ENCODE results near the gene SCUBE2. TPM values are rescaled to one million over a fixed set of nuclear protein-coding genes. Genes with fewer than 3 reads are reported as not detected.

Gene SCUBE2
- total and polyA plus RNA-seq, 2 donors (not counting 3 experiments of a cell fraction or from before 2014, with no cell fraction given) = 0.55 to 3.5 TPM

- DNase-seq (ENCODE audit: low read depth, low spot score) = peak; percentile 77
- ChIA-PET POLR2A (no interaction called here), CTCF (interaction anchor here (0.6 to 2.5 kb wide), 5 partner anchors 14 to 284 kb away, joined by 3 to 17 read pairs (median 4); partner anchors contain the start of gene TMEM9B)
- dilution Hi-C loops (cut with MboI; ENCODE audit: extremely low pct_ligation_motif_present, low sequenced_read_pairs) = no loop called here
- Histone ChIP-seq H3K4me2 (ENCODE audit: insufficient read depth, low read length) (peak overlapping the region; percentile 38), H3K27ac (ENCODE audit: insufficient read depth, low read depth, low read length) (peak overlapping the region; percentile 9), H3K9me1 (replicated peaks; ENCODE audit: control insufficient read depth, extremely low read depth, insufficient read depth, low read length) (no peaks in the 10 kb centered on the region), H3K9ac (replicated peaks; ENCODE audit: extremely low read depth, insufficient read depth, low read length) (no peak overlapping the region), H3K27me3 (ENCODE audit: control insufficient read depth in 2 of 2, insufficient read depth in 2 of 2, low read length in 2 of 2) (peaks cover 18 to 27% of the 10 kb centered on the region in 2 experiments), H3K79me2 (ENCODE audit: control insufficient read depth, insufficient read depth, low read length) (peaks cover 4% of the 10 kb centered on the region), H3K36me3 (ENCODE audit: control insufficient read depth in 2 of 2, extremely low read depth in 1 of 2, insufficient read depth in 2 of 2, low read length in 2 of 2) (no peaks in the 10 kb centered on the region), H3K9me3 (replicated peaks; ENCODE audit: control insufficient read depth, insufficient read depth, low read length) (no peaks in the 10 kb centered on the region), H4K20me1 (replicated peaks; ENCODE audit: control insufficient read depth, extremely low read depth, insufficient read depth, low read length) (no peaks in the 10 kb centered on the region), H3K4me3 (replicated peaks in 1 of 3; ENCODE audit: insufficient read depth in 1 of 3, low read depth in 1 of 3, low read length in 3 of 3) (no peak overlapping the region), H3K4me1 (ENCODE audit: control insufficient read depth, extremely low read depth, insufficient read depth, low read length) (peaks cover 26% of the 10 kb centered on the region), H2AFZ (ENCODE audit: low read depth, low read length) (peak overlapping the region; percentile 4)
- BruUV-seq (replicated peaks) = no TSS peak
- peak; percentile 99 for FAIRE-seq
- TF ChIP-seq GATA2 (IDR thresholded peaks at IDR 0.05; ENCODE audit: insufficient read depth, insufficient read length, low read depth, low read length) = no peak
- TF ChIP-seq POLR2A (IDR thresholded peaks at IDR 0.05; ENCODE audit: low read depth, low read length) = no peak
- TF ChIP-seq JUN (IDR thresholded peaks at IDR 0.05; ENCODE audit: borderline replicate concordance, insufficient read depth, insufficient read length, low read depth) = peak; percentile 73
- no peak for TF ChIP-seq EZH2 (IDR thresholded peaks at IDR 0.05; ENCODE audit: borderline replicate concordance, low read depth, low read length, severe bottlenecking)
- peak; percentile 95 for TF ChIP-seq FOS (IDR thresholded peaks at IDR 0.05; ENCODE audit: borderline replicate concordance, insufficient read depth, low read length)
- no peak for TF ChIP-seq MYC (IDR thresholded peaks at IDR 0.05; ENCODE audit: low read depth, low read length)
- TF ChIP-seq POLR2AphosphoS5 (IDR thresholded peaks at IDR 0.05; ENCODE audit: insufficient read depth, low read depth, low read length) = peak; percentile 47
- TF ChIP-seq MAX (IDR thresholded peaks at IDR 0.05; ENCODE audit: insufficient read depth, insufficient read length) = peak; percentile 8
- TF ChIP-seq, protein P1, sequence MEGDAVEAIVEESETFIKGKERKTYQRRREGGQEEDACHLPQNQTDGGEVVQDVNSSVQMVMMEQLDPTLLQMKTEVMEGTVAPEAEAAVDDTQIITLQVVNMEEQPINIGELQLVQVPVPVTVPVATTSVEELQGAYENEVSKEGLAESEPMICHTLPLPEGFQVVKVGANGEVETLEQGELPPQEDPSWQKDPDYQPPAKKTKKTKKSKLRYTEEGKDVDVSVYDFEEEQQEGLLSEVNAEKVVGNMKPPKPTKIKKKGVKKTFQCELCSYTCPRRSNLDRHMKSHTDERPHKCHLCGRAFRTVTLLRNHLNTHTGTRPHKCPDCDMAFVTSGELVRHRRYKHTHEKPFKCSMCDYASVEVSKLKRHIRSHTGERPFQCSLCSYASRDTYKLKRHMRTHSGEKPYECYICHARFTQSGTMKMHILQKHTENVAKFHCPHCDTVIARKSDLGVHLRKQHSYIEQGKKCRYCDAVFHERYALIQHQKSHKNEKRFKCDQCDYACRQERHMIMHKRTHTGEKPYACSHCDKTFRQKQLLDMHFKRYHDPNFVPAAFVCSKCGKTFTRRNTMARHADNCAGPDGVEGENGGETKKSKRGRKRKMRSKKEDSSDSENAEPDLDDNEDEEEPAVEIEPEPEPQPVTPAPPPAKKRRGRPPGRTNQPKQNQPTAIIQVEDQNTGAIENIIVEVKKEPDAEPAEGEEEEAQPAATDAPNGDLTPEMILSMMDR (IDR thresholded peaks at IDR 0.05; ENCODE audit: extremely low read depth in 1 of 2, insufficient read depth in 1 of 2, low read depth in 1 of 2, low read length in 2 of 2) = no peak
- intact Hi-C loops (cut with micrococcal nuclease) = loop anchor here (5.0 kb wide), 2 partner anchors 89 to 136 kb away; partner anchors contain the start of gene AKIP1
Measured at GRCh38 chr11:9001736-9002135, 89.7 kb downstream of the SCUBE2 start.
